C4-2B (cell line): Measurements from ENCODE around the gene CABP2.

Experiments used
- ZFX ChIP-seq: fragments of 450-650 bp; IDR thresholded peaks from 2 replicates; pipeline ENCODE4 v1.6.1; 2017
- TF ChIP-seq, protein P1 (sequence below): fragments of 450-650 bp; conservative IDR thresholded peaks from 2 replicates; pipeline ENCODE4 v1.5.1; 2017; ENCODE audit warnings: mild to moderate bottlenecking

- TF ChIP-seq, protein P1, sequence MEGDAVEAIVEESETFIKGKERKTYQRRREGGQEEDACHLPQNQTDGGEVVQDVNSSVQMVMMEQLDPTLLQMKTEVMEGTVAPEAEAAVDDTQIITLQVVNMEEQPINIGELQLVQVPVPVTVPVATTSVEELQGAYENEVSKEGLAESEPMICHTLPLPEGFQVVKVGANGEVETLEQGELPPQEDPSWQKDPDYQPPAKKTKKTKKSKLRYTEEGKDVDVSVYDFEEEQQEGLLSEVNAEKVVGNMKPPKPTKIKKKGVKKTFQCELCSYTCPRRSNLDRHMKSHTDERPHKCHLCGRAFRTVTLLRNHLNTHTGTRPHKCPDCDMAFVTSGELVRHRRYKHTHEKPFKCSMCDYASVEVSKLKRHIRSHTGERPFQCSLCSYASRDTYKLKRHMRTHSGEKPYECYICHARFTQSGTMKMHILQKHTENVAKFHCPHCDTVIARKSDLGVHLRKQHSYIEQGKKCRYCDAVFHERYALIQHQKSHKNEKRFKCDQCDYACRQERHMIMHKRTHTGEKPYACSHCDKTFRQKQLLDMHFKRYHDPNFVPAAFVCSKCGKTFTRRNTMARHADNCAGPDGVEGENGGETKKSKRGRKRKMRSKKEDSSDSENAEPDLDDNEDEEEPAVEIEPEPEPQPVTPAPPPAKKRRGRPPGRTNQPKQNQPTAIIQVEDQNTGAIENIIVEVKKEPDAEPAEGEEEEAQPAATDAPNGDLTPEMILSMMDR: no peak
- no peak for TF ChIP-seq ZFX
These were observed 41.0 kb upstream of the CABP2 start for GRCh38 chr11:67564230-67564629.
